Gastrocnemius medialis (tissue), 4 donors: ENCODE data around the gene LDB1.

Experiments
- CTCF ChIP-seq, 5 experiments: fragments of 450-650 bp in 3 of 5; fragments of 200-600 bp in 2 of 5; sonication (generic) in 2 of 5; IDR thresholded peaks in 4 of 5; conservative IDR thresholded peaks in 1 of 5; 1 replicate in 4 of 5; 2 replicates in 1 of 5; pipeline ENCODE4 v1.5.1; 2016 to 2019; ENCODE audit warnings: antibody characterized with exemption in 5 of 5, mild to moderate bottlenecking in 3 of 5, moderate library complexity in 3 of 5
- POLR2A ChIP-seq, 2 donors: fragments of 450-650 bp; IDR thresholded peaks; one replicate each; pipeline ENCODE4 v1.6.1; 2017; ENCODE audit warnings: antibody characterized with exemption in 2 of 2, mild to moderate bottlenecking in 2 of 2, moderate library complexity in 2 of 2

- no peak for TF ChIP-seq POLR2A (IDR thresholded peaks at IDR 0.05)
- no peak for TF ChIP-seq CTCF (IDR thresholded peaks at IDR 0.05 in 4 of 5, conservative IDR thresholded peaks at IDR 0.05 in 1 of 5)
These were observed 13.2 kb downstream of the LDB1 start for GRCh38 chr10:102106998-102107397.
